SH-SY5Y (cell line): ENCODE measurements around the gene ITPR2.

Experiments used
- GATA2 ChIP-seq: IDR thresholded peaks from 2 replicates; pipeline ENCODE4 v1.6.1; 2011; ENCODE audit warnings: mild to moderate bottlenecking, low read depth, low read length
- GATA3 ChIP-seq: IDR thresholded peaks from 2 replicates; pipeline ENCODE4 v1.6.1; 2011; ENCODE audit warnings: low read depth, mild to moderate bottlenecking, low read length, moderate library complexity

DNA sequence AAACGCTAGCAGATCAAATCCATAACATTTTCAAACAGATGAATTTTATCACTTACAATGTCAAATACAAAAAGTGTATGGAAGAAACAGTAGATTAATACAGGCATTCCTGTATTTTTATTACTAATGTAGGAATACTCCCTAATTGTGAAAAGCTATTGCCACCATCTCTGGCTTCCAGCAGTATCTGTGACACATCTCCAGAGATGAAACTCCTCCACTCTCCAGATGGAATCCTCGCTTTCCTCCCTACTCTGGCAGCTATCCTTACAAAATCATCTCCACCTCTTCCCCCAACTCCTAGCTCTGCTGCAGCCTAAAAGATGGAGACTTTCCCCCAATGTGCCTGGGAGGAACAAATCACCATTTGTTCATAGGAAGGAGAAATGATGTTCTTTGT lies 426.2 kb downstream of the ITPR2 start:
- TF ChIP-seq GATA2 (no peak), GATA3 (no peak)
